ENCODE results near the gene MEGF11. TPM values are rescaled to one million over a fixed set of nuclear protein-coding genes. Genes with fewer than 3 reads are reported as not detected.
A peak's percentile ranks its signal among the peaks of the same experiment; 100 is the strongest.

The MEGF11 gene
- total RNA-seq, 6 experiments from 2014 or later = not detected

DNA sequence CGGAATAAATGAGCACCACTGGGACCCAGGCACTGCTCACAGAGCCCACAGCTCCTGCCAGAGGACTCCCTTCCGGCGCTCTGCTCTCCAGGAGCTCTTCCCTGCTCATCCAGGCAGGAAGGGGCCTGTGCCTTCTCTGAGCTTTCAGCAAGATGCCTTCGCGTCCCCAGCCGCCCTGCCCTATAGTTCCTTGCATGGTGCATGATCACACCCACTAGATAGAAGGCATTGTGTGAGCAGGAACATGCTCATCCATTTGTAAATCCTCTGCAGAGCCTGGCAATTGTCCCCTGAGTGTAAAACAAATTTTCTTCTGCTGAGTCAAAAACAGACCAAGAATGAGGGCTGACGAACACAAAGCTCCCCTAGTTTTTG is 181.6 kb downstream of the MEGF11 start:
- TF ChIP-seq, protein P1, sequence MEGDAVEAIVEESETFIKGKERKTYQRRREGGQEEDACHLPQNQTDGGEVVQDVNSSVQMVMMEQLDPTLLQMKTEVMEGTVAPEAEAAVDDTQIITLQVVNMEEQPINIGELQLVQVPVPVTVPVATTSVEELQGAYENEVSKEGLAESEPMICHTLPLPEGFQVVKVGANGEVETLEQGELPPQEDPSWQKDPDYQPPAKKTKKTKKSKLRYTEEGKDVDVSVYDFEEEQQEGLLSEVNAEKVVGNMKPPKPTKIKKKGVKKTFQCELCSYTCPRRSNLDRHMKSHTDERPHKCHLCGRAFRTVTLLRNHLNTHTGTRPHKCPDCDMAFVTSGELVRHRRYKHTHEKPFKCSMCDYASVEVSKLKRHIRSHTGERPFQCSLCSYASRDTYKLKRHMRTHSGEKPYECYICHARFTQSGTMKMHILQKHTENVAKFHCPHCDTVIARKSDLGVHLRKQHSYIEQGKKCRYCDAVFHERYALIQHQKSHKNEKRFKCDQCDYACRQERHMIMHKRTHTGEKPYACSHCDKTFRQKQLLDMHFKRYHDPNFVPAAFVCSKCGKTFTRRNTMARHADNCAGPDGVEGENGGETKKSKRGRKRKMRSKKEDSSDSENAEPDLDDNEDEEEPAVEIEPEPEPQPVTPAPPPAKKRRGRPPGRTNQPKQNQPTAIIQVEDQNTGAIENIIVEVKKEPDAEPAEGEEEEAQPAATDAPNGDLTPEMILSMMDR (IDR thresholded peaks at IDR 0.05) = no peak
- Mint-ChIP-seq H3K9me3 (no peaks in the 10 kb centered on the region), H3K36me3 (ENCODE audit: low read depth) (no peaks in the 10 kb centered on the region), H3K27ac (no peak overlapping the region), H3K27me3 (ENCODE audit: insufficient read depth) (peaks cover 11% of the 10 kb centered on the region), H3K4me3 (no peak overlapping the region), H3K4me1 (ENCODE audit: low read depth) (peaks cover 22% of the 10 kb centered on the region)
- peak; percentile 2 for DNase-seq

DNA sequence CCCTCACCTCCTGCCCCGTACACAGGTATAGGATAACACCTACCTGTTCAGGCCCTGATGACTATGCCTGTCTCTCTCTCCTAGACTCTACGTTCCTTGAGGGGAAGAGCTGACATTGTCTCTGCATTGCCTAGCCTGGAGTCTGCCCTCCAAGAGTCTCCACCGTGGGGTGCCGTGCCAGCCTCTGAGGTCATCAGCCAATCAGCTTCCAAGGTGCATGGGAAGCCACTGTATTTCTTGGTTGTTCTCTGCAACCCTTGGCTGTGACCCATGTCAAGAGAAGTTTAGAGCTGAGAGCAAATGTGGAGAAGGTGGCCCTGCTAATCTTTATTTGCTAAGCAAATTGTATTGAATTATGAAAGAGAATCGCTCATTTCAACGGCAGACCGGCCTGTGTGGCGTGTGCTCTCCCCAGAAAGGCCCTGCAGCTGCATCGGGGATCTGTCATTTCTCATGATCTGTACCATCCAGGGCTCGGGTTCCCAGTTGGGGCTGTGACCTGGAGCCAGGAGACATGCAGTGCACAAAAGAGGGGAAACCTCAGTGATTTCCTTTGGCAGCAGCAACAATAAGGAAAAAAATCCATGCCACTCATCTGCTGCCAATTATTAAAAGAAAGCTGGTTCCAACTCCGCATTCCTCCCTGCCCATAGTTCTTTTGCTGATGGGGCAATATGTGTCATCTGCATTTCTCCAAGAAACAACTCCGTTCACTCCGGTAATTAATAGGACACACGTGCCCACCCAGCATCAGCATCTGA is 182.2 kb downstream of the MEGF11 start:
- Mint-ChIP-seq H3K36me3 (ENCODE audit: low read depth) (no peaks in the 10 kb centered on the region), H3K27ac (no peak overlapping the region), H3K4me3 (no peak overlapping the region), H3K9me3 (no peaks in the 10 kb centered on the region), H3K4me1 (ENCODE audit: low read depth) (peaks cover 22% of the 10 kb centered on the region), H3K27me3 (ENCODE audit: insufficient read depth) (peaks cover 13% of the 10 kb centered on the region)
- DNase-seq = no peak
- TF ChIP-seq, protein P1 (IDR thresholded peaks at IDR 0.05) = no peak

GRCh38 chr15:66070220-66070934 is 183.2 kb downstream of the MEGF11 start:
- no peak for DNase-seq
- H3K27ac Mint-ChIP-seq = no peak overlapping the region
- H3K4me1 Mint-ChIP-seq (ENCODE audit: low read depth) = peaks cover 22% of the 10 kb centered on the region
- peaks cover 19% of the 10 kb centered on the region for H3K27me3 Mint-ChIP-seq (ENCODE audit: insufficient read depth)
- TF ChIP-seq, protein P1 (IDR thresholded peaks at IDR 0.05) = no peak
- no peaks in the 10 kb centered on the region for H3K36me3 Mint-ChIP-seq (ENCODE audit: low read depth)
- no peaks in the 10 kb centered on the region for H3K9me3 Mint-ChIP-seq
- H3K4me3 Mint-ChIP-seq = no peak overlapping the region

DNA sequence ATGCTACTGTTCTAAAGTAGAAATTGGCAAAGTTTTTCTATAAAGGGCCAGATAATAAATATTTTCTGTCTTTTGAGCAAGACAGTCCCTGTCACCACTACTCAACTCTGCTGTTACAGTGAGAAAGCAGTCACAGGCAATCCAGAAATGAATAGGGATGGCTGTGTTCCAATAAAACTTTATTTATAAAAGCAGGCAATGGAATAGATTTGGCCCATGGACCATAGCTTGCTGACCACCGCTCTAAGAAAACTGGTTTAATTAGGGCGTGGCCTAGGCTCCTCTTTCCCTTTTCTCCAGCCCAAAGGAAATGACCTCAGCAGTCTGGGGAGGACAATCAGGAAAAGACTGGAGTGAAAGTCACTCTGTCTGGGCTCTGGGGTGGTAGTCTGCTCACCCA is 183.8 kb downstream of the MEGF11 start:
- DNase-seq = no peak
- Mint-ChIP-seq H3K27ac (no peak overlapping the region), H3K27me3 (ENCODE audit: insufficient read depth) (peaks cover 21% of the 10 kb centered on the region), H3K9me3 (no peaks in the 10 kb centered on the region), H3K36me3 (ENCODE audit: low read depth) (no peaks in the 10 kb centered on the region), H3K4me3 (no peak overlapping the region), H3K4me1 (ENCODE audit: low read depth) (peaks cover 22% of the 10 kb centered on the region)
- TF ChIP-seq, protein P1 (IDR thresholded peaks at IDR 0.05) = no peak

- no peak overlapping the region for H3K27ac Mint-ChIP-seq
Observed at GRCh38 chr15:66068801-66069200, 184.7 kb downstream of the MEGF11 start.

More at GRCh38 chr15:66068801-66069200, 184.7 kb downstream of the MEGF11 start:
- H3K4me3 Mint-ChIP-seq = no peak overlapping the region
- peaks cover 22% of the 10 kb centered on the region for H3K4me1 Mint-ChIP-seq (ENCODE audit: low read depth)
- TF ChIP-seq, protein P1 (IDR thresholded peaks at IDR 0.05) = no peak
- H3K27me3 Mint-ChIP-seq (ENCODE audit: insufficient read depth) = peaks cover 26% of the 10 kb centered on the region
- no peaks in the 10 kb centered on the region for H3K9me3 Mint-ChIP-seq
- no peak for DNase-seq
- H3K36me3 Mint-ChIP-seq (ENCODE audit: low read depth) = no peaks in the 10 kb centered on the region

Measured in HFFc6 (cell line).